GM18861 (cell line): Measurements from ENCODE around the gene NFIB.

Source experiments
- ATAC-seq: cut with Tn5 transposase; IDR thresholded peaks from one replicate; pipeline ENCODE4 v1.9.1; 2021; ENCODE audit not compliant: unreplicated experiment

NFIB gene

DNA sequence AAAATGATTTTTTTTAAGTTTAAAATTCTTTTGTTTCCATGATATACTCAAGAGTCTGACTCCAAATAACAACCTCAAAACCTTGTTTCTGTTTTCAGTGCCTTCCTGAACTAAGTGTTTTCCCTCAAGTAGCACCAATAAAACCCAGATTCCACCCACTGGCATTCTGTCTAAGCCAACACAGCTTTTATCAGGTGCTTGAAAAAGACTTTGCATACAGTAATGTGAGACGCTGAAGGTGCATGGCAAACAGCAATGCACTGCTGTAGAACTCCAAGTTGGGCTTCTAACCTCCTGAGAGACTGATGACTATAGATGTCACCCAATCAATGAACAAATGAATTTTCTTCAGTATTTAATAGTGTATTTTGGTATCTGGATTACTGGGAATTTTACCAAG is 95.7 kb downstream of the NFIB start:
- ATAC-seq, result no peak

DNA sequence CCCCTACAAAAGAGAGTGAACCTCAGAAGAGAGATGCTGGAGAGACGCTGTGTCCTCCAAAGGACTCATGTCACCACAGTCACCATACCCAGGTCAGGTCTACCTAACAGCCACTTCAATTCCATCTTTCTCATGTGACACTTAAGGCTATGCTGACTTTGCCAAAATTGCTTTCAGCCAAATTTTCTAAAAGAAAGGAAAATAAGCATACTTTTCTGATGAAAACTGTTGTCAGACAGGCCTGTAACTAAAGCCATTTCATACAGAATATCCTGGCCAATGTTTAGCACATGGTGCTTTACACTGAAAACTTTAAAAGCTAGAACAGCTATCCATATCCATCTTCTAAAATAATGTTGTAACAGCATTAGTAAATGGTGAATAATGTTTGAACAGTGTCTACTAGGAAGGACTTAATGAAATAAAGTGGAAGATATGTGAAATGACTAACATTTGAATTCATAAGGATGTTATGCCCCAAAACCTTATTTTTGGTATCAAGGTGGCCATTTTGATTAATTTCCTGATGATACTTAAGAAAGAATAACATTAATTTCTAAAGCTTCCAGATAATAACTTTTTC is 97.2 kb downstream of the NFIB start:
- no peak for ATAC-seq

DNA sequence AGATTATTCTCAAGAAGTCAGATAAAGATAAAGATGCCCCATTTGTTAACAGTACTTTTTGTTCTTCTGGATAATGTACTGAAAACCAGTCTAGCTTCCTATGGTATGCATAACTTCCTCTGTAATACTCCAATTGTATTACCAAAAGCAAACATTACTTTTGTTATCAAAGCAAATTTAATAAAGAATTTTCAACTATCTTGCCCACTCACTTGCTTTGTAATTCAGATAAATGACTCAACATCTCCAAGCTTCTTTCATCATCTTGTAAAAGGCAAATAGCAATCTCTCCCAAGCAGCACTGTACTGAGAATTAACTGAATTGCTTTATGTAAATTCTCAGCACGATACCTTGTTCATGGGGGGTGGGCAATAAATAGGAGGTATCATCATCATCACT is 98.3 kb downstream of the NFIB start:
- ATAC-seq, result no peak

DNA sequence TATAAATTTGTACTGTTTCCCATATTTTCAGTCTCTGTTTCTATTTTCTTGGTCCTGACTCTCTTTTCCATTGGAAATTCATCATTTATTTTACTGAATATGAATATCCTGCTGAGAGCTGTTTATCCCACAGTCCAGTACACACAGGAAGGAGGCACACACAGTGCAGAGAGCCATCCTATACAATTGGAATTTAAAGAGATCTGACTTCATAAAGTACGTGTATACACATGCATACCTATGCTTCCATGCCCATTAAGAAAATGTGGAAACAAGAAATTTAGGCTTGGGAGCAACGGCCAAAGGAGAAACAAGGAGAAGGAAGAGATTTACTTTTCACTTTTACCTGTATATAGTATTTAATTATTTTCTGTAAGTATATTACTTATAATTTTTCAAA is 99.2 kb downstream of the NFIB start:
- no peak for ATAC-seq

DNA sequence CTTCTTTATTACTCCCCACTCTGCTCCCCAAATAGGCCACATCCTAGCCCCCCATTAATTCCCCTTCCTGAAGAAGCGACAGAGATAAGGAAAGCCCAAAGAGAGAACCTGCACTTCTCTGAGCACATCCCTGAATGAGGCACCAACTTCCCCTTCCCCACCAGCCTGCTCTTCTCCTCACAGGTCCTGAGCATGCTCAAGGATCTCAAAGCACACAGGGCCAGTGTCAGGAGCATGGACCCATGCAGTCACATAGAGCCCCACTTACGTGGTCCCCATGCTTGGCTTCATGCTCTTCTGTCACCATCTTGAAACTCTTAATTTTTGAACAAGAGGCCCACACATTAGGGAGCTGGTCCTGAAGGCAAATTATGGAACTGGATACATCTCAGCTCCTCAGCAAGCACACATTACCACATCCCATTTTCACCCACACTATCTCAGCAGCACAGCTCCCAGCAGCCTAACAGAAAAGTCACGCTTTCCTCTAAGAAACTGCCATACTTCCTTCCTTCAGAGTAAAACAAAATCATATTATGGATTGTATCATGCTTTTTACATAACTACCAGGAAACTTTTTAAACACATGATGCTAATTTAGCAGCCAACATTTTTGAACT is 99.8 kb downstream of the NFIB start:
- ATAC-seq, result no peak

DNA sequence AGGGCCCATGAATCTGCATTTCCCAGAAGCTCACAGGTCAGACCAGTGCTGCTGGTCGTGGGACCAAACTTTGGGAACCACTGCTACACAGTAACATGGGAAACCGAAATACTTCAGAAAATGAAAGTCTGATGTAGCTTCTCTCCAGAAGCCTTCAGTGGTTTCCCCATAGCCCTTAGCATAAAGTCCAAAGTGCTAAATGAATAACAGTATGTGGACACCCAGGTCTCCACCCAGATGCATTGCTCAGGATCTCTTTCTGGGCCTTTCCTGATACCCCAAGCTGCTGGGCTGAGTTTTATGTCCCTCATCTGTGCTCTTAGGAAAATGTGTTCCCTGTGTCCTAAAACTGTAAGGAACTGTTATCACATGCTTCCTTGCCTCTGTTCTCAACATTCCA is 100.4 kb downstream of the NFIB start:
- no peak for ATAC-seq

DNA sequence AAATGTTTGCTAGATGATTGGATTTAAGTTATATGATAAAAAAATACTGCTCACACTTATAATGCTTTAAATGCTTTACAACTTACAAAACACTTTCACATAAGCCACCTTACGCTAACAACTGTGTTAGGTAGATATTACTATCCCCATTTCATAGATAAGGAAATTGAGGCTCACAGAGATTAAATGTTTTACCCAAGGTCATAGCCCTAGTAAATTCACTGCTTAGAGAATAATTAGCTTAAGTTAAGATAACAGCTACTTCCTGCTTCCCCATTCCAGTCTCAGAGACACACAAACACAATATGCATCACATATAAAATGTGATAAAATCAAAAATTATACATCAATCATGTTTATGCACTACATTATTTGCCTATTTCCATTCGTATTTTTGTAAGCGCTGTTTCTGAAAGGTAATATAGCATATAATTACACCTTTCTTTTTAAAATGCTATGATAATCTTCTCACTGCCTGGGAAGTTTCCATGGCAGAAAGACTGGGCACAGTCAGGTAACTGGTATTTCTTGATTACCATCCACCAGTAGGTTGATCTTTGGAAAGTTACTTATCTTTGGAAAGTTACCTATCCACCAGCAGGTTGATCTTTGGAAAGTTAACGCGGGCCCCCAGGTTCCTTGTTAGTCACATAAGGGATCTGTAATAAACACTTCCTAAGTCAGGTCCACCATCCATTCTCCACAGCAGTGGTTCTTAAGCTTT is 101.1 kb downstream of the NFIB start:
- ATAC-seq, result no peak

DNA sequence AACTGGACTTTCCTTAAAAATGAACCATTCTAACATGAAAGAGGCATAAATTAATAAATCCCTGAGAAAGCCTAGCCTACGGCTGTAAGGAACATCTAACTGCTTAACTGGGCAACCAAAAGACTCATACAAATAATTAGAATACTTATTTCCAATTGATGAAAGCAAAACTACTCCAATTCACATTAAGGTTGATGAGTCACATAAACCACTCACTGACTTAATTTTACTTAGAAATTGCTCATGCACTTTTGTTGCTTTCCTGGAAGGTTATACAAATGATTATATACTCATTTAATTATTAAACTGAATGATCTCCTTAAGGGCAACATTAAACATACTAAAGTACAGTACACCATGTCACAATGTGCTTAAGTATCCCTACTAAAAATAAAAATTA is 101.9 kb downstream of the NFIB start:
- ATAC-seq, result peak; percentile 29

DNA sequence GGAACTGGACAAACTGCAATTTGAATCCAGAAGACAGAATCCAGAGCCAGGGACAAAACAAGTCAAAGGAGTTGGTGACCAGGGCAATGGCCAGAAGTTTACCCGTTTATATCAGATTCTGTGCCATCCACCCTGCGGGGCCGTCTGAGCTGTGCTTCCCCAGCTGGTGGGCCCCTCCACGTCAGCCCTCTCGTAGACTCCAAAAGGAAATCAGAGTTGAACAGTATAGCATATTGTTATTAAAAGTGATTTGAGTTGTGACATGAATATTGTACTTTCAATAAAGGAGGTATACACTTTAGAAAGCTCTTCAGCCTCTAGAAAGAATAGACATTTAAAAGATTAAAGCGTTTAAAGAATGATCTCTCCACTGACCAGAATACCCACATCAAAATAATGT is 102.4 kb downstream of the NFIB start:
- no peak for ATAC-seq

DNA sequence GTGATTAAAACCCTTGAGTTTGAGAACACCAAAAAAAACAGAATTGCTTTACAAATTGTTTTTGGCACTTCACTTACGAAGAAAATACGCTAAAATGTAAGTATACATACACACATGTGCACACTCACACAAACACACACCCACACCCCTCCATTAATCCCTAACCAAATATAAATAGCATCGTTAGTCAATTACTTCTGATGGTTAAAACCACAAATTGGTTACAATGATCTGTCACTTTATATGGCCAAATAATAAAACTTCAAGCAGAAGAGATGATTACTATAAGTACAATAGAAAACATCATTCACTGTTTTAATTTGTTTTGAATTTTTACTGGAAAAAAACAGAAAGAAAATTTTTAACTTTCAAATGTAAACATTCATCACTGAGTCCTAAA is 103.5 kb downstream of the NFIB start:
- ATAC-seq, result no peak

DNA sequence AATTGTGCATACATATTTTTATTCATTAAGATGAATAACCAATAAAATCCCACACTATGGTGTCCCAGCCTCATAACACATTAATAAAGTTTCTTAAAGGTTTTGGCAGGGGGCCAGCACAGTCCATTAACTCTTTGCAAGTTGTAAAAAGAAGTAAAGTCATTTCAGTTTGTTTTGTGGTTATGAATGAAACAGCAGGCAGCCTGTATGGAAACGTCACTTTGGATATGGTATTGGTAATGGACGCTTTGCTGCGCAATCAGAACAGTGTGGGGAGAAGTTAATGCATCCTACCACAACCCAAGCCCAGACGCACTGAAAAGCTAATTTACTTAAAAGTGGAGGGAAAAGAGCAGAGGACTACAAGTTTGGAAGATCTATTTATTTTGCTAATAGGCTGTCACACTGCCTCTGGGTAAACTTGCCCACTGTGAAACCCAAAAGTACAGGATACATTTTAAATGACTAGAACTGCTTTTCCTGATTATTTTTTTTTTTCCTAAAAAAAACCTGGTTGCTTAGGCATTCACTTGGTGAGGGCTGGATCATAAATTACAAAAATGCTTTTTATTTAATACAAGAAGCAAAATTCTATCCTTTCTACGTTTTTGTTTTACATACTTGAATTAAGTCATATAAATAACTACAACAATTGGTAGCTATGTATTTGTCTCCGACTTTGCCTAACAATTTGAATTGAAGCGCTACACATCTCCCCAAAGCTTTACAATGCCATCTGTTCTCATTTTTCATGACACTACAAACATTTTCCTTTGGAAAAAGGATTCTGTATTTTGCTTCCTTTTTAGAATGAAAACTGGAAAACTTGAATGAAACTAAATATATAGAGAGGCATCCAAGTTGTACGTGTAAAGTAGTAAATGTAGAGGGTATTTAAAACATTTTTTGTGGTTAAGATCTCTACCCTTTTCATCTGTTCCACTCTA is 104.3 kb downstream of the NFIB start:
- ATAC-seq, result no peak

DNA sequence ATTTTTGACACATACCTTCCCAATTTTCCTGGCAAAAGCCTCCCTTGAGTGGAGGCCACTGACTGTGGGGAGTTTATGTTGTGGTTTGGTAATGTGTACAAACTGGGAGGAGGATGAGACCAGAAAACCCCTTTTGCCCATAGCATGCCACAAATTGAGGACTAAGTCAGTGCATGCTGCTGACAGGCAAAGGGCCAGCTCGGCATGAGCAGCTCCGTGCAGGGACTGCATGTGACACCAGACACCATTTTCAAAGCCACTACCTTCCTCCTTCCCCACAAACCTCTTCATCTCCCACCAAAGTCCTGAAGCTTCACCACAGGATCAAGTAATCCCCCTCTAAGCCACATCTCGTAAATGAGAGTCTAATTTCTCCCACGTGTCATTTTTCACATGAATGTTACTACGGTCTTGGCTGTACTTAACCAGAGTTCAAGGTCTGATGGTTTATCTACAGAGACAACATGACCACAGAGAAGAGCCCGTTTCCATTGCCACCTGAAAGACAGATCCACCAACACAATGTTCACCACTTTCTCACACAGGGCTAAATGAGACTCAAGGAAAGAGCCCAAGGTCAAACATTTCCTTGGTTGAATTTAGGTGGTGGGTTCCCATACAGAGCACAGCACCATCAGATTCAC is 106.5 kb downstream of the NFIB start:
- peak; percentile 38 for ATAC-seq

DNA sequence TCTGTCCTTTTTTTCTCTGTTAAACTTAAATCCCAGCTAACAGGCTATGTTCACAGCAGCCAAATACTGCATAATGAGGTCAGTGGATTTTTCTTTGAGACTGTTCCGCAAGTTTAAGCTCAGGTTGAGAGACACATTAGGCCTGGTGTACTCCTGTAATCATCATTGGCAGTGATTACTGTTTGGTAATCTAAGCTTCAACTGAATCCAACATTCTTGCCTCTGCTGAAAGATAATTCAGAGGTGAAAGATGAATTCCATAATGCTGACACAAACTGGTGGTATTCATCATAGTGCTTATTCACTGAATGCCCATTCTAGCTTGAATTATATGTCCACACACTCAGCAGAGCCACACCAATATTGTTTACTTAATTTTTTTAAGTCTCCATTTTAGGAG is 108.5 kb downstream of the NFIB start:
- ATAC-seq, result no peak

DNA sequence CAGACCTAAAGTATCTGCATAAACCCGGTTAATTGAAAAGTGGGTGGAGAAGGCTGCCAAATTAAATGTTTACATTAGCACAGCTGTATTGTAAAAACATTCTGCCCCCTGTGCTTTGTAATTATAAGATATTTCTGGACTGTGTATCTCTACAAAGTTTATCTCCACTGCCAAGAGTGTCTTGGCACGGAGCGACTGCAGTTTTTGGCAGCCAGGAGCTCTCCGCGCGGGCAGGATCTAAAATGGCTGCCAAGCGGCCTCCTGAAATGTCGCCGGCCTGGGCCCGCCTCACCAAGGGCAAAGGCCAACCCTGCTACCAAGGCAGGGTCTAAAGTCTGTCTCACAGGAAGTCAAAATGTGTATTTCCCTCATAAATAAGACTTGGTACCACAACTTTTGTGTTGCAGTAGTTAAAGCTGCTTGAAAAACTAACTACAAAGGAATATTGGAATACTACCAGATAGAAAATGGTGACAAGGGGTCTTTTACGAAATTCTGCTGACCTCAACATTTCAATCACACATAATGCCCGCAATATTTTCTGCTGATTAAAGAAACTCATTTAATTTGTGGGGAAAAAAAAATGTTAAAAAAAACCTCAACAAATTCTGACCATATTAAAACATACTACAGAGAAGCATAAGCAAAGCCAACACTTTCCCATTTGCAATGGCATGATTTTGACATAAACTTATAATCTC is 110.4 kb downstream of the NFIB start:
- no peak for ATAC-seq

DNA sequence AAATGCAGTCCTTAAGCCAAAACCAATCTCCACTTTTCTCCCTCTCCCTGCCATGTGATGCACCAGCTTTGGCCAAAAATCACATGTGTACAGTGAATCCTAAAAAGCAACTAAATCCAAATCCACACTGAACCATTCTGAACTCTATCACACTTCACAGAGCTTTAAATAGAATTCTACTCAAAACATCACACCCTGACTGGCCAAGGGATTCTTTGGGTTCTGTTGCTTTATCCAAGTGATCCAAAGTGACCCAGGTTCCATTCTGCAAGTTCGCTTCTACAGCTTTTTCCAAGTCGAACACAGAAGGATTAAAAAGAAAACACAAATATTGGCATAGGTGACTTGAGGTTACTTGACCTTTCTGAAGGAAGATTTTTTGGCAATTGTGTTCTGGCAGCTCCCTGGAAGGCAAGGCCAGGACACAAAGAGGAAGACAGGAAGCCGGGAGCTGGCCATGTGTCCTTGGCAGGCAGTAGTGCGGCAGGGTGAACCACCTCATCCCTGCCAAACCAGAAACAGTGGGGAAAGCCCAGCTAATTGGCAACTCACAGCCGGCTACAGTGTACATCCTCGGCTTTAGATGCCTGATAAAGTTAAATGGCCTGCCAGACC is 115.0 kb downstream of the NFIB start:
- ATAC-seq, result no peak

DNA sequence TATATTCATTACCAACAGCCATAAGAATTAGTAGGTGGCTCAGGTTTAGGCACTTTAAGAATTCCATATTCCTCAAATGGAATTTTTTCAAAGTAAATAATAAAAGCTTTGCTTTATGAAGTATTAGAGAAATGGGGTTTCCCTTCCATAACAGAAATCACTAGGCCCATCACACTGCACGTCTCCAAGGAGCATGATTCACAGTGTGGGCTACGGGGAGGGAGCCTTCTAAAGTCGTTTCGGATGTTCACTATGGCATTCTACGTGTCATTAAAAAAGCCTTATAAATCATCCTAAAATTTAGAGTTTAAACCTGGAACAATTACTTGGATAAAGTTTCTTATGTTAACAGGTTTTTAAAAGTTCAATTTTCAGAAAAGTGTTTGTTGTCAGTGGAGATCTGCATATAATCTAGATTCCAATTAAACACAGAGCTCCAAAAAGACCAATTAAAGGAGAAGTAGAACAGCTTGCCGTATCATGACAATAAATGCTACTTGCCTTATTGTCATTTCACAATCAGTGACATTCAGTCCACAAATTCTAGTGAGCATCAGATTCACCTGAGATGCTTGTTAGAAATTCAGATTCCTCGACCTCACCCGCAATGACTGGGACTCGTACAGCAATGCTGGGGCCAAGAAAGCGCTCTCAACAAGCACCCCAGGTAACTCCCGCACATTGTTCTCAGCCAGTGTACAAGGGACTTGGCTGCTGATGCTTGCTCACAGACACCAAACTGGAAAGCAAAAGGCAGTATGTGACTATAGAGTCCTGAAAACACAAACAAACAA is 115.7 kb downstream of the NFIB start:
- no peak for ATAC-seq

DNA sequence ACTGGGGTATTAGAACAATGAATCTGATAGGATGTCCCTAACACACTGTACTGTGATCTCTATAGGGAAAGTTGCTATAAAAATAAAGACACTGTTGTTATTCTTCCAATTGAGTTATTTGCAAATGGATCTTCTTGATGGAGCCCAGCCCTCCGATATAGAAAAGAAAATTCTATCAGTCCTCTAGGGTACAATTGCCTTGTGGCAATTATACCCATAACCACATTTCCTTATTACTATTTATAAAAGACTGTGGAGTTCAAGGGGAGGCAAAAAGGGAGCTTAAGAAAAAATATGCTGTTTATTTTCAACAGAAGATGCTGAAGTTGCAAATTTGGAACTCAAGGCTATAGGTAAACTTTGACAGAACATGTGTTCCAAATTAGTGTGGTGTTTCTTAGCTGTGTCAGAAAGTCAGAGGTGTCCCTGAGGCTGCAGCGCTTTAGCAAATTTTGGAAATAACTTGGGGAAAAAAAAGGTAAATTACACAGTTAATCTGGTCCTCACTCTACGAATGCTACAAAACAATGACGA is 116.5 kb downstream of the NFIB start:
- ATAC-seq, result no peak

DNA sequence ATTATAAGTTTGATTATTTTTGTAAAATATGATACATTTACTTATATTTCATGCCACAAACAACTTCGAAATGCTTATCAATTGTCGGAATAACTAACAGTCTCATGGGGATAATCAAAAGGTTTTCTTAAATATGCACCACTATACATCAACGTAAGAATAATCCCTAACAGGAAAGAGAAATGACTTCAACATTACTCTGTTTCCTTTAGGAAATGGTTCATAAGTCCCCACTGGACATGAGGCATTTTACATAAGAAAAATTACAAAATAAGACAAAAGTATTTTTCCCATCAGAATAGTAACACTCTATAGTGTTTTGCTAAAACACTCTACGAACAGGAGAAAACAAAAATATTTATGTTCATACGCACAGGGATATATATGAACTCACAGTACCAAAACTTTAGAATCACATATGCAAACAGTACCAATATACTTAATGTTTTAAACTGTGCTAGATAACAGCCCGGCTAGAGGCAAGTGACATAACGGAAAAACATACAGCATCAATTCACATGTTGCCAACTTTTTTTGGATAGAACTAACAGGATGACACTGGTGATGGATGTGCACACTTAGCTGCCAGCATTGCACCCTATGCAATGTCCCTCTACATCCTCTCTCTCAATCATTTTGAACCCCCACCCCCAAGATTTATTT is 120.5 kb downstream of the NFIB start:
- no peak for ATAC-seq
